HTERT RPE-1 (cell line): ENCODE measurements around the gene ZSCAN29.

Source experiments
- in situ Hi-C: fragments of 300-500 bp; cut with MboI; formaldehyde crosslinking; loops from 4 replicates; pipeline ENCODE4 v1.14.3; 2020; ENCODE audit warnings: low sequenced_read_pairs

ZSCAN29 gene

GRCh38 chr15:43352693-43353382 is 18.0 kb downstream of the ZSCAN29 start:
- in situ Hi-C loops = no loop called here

GRCh38 chr15:43347114-43347513 is 23.7 kb downstream of the ZSCAN29 start:
- in situ Hi-C loops = no loop called here

GRCh38 chr15:43346305-43346704 is 24.5 kb downstream of the ZSCAN29 start:
- in situ Hi-C loops = no loop called here

GRCh38 chr15:43330780-43331087 is 40.1 kb downstream of the ZSCAN29 start:
- in situ Hi-C loops = no loop called here

- in situ Hi-C loops = no loop called here
Measured at GRCh38 chr15:43329960-43330779, 40.7 kb downstream of the ZSCAN29 start, which contains the start of gene LCMT2. TSS of gene LCMT2 (minus strand) at chr15:43330573. CDS start at chr15:43330489, 84 bp downstream.

GRCh38 chr15:43329217-43329959 is 41.5 kb downstream of the ZSCAN29 start:
- in situ Hi-C loops = no loop called here

- in situ Hi-C loops = no loop called here
Measured at GRCh38 chr15:43325039-43325684, 45.7 kb downstream of the ZSCAN29 start.

- in situ Hi-C loops = no loop called here
Measured at GRCh38 chr15:43318990-43319771, 51.7 kb downstream of the ZSCAN29 start.

- in situ Hi-C loops = no loop called here
Measured at GRCh38 chr15:43317566-43318184, 53.2 kb downstream of the ZSCAN29 start.

GRCh38 chr15:43316971-43317346 is 53.9 kb downstream of the ZSCAN29 start:
- in situ Hi-C loops = no loop called here

GRCh38 chr15:43316016-43316970 is 54.5 kb downstream of the ZSCAN29 start:
- in situ Hi-C loops = no loop called here

- in situ Hi-C loops = no loop called here
Measured at GRCh38 chr15:43314171-43314570, 56.7 kb downstream of the ZSCAN29 start.

GRCh38 chr15:43312378-43312777 is 58.5 kb downstream of the ZSCAN29 start:
- in situ Hi-C loops = no loop called here
